Measurements from ENCODE around the gene ZNF593OS. TPM values are rescaled to one million over a fixed set of nuclear protein-coding genes. Genes with fewer than 3 reads are reported as not detected.

Gene ZNF593OS
- total and polyA plus RNA-seq, 10 of the 15 experiments (the other 5 are each of a cell fraction or from before 2014, with no cell fraction given), result 0.16 to 1.7 (median 0.59) TPM; not detected in 6

DNA sequence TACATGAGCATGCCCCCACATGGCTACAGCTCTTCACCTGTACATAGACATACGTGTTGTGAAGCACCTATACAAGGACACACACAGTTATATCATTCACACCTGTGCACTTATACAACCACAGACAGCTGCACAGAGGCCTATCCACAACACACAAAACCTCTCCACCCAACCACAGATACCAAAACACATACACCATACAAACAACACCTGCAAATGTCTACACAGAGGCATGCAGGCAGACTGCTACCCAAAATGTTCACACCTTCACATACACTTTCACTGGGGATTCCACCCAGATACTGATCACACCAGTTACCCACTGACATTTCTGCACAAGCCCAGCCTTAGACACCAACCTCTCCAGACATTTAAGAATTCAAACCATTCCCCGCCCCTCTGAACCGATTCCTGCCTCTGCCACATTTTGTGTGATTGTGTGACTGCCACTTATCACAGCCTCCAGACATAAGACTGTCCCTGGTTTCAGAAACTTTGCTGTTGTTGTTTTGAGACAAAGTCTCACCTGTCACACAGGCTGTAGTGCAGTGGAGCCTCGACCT lies 4.8 kb downstream of the ZNF593OS start (continued):
- TF ChIP-seq YY1 (IDR thresholded peaks at IDR 0.05; ENCODE audit: low read depth, low read length), result no peak
- TF ChIP-seq, protein P1, sequence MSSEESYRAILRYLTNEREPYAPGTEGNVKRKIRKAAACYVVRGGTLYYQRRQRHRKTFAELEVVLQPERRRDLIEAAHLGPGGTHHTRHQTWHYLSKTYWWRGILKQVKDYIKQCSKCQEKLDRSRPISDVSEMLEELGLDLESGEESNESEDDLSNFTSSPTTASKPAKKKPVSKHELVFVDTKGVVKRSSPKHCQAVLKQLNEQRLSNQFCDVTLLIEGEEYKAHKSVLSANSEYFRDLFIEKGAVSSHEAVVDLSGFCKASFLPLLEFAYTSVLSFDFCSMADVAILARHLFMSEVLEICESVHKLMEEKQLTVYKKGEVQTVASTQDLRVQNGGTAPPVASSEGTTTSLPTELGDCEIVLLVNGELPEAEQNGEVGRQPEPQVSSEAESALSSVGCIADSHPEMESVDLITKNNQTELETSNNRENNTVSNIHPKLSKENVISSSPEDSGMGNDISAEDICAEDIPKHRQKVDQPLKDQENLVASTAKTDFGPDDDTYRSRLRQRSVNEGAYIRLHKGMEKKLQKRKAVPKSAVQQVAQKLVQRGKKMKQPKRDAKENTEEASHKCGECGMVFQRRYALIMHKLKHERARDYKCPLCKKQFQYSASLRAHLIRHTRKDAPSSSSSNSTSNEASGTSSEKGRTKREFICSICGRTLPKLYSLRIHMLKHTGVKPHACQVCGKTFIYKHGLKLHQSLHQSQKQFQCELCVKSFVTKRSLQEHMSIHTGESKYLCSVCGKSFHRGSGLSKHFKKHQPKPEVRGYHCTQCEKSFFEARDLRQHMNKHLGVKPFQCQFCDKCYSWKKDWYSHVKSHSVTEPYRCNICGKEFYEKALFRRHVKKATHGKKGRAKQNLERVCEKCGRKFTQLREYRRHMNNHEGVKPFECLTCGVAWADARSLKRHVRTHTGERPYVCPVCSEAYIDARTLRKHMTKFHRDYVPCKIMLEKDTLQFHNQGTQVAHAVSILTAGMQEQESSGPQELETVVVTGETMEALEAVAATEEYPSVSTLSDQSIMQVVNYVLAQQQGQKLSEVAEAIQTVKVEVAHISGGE (CRISPR knock-in tag; IDR thresholded peaks at IDR 0.05), result no peak
- TF ChIP-seq, protein P2, sequence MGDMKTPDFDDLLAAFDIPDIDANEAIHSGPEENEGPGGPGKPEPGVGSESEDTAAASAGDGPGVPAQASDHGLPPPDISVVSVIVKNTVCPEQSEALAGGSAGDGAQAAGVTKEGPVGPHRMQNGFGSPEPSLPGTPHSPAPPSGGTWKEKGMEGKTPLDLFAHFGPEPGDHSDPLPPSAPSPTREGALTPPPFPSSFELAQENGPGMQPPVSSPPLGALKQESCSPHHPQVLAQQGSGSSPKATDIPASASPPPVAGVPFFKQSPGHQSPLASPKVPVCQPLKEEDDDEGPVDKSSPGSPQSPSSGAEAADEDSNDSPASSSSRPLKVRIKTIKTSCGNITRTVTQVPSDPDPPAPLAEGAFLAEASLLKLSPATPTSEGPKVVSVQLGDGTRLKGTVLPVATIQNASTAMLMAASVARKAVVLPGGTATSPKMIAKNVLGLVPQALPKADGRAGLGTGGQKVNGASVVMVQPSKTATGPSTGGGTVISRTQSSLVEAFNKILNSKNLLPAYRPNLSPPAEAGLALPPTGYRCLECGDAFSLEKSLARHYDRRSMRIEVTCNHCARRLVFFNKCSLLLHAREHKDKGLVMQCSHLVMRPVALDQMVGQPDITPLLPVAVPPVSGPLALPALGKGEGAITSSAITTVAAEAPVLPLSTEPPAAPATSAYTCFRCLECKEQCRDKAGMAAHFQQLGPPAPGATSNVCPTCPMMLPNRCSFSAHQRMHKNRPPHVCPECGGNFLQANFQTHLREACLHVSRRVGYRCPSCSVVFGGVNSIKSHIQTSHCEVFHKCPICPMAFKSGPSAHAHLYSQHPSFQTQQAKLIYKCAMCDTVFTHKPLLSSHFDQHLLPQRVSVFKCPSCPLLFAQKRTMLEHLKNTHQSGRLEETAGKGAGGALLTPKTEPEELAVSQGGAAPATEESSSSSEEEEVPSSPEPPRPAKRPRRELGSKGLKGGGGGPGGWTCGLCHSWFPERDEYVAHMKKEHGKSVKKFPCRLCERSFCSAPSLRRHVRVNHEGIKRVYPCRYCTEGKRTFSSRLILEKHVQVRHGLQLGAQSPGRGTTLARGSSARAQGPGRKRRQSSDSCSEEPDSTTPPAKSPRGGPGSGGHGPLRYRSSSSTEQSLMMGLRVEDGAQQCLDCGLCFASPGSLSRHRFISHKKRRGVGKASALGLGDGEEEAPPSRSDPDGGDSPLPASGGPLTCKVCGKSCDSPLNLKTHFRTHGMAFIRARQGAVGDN (IDR thresholded peaks at IDR 0.05), result no peak
- TF ChIP-seq YBX1 (IDR thresholded peaks at IDR 0.05), result no peak
- TF ChIP-seq NR2C2 (IDR thresholded peaks at IDR 0.05; ENCODE audit: borderline replicate concordance, control insufficient read depth, insufficient read length, low read depth), result no peak
- TF ChIP-seq DPF2 (IDR thresholded peaks at IDR 0.05), result no peak
- TF ChIP-seq, protein P3, sequence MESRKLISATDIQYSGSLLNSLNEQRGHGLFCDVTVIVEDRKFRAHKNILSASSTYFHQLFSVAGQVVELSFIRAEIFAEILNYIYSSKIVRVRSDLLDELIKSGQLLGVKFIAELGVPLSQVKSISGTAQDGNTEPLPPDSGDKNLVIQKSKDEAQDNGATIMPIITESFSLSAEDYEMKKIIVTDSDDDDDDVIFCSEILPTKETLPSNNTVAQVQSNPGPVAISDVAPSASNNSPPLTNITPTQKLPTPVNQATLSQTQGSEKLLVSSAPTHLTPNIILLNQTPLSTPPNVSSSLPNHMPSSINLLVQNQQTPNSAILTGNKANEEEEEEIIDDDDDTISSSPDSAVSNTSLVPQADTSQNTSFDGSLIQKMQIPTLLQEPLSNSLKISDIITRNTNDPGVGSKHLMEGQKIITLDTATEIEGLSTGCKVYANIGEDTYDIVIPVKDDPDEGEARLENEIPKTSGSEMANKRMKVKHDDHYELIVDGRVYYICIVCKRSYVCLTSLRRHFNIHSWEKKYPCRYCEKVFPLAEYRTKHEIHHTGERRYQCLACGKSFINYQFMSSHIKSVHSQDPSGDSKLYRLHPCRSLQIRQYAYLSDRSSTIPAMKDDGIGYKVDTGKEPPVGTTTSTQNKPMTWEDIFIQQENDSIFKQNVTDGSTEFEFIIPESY (IDR thresholded peaks at IDR 0.05), result no peak
- peak; percentile 51; the same call in 1 of the 2 replicates for TF ChIP-seq NBN (IDR thresholded peaks at IDR 0.05)
- no peak for TF ChIP-seq JUNB (IDR thresholded peaks at IDR 0.05)
- TF ChIP-seq CEBPB (IDR thresholded peaks at IDR 0.05; ENCODE audit: borderline replicate concordance in 1 of 2, low read depth in 2 of 2, low read length in 2 of 2), result no peak
- no peak for TF ChIP-seq RBBP5 (conservative IDR thresholded peaks at IDR 0.05)
- peak in 1 of 2 experiments; percentile 31; a peak in 1 of 4 replicates for TF ChIP-seq BHLHE40 (IDR thresholded peaks at IDR 0.05; ENCODE audit: borderline replicate concordance in 1 of 2, low read depth in 2 of 2, low read length in 1 of 2)
- TF ChIP-seq FOXK2 (IDR thresholded peaks at IDR 0.05), result 0 out of 2 replicates have a peak, but pooled peaks have one; percentile 12
- TF ChIP-seq EGR1 (IDR thresholded peaks at IDR 0.05; ENCODE audit: borderline replicate concordance in 1 of 2, low read depth in 2 of 2, low read length in 2 of 2), result no peak
- TF ChIP-seq, protein P4, sequence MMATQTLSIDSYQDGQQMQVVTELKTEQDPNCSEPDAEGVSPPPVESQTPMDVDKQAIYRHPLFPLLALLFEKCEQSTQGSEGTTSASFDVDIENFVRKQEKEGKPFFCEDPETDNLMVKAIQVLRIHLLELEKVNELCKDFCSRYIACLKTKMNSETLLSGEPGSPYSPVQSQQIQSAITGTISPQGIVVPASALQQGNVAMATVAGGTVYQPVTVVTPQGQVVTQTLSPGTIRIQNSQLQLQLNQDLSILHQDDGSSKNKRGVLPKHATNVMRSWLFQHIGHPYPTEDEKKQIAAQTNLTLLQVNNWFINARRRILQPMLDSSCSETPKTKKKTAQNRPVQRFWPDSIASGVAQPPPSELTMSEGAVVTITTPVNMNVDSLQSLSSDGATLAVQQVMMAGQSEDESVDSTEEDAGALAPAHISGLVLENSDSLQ (IDR thresholded peaks at IDR 0.05), result no peak
- TF ChIP-seq ZBED1 (IDR thresholded peaks at IDR 0.05; ENCODE audit: borderline replicate concordance), result no peak

Data from GM12878 (cell line).